IMR-90 (cell line): ENCODE measurements around the gene OR5H15. TPM values are rescaled to one million over a fixed set of nuclear protein-coding genes. Genes with fewer than 3 reads are reported as not detected.

ENCODE experiments used
- ATAC-seq: fragments of 200-7000 bp; cut with Tn5 transposase; 2 replicates; pipeline ENCODE4 v1.9.1; 2020; ENCODE audit warnings: low read depth, mild to moderate bottlenecking, moderate library complexity
- BruUV-seq: library from RNA; stranded (reverse); fragments of 400-500 nt; replicated peaks from 2 replicates; lab custom pipeline; 2021; lab: Mats Ljungman, UMichigan
- CTCF ChIA-PET: fragments of 300-600 bp; formaldehyde crosslinking; extraction: SDS; loops from one replicate; lab custom pipeline; 2021; ENCODE audit warnings: antibody characterized with exemption; lab: Yijun Ruan, JAX
- POLR2A ChIA-PET: fragments of 300-600 bp; sonication (Branson Sonifier 250); formaldehyde crosslinking; loops from one replicate; lab custom pipeline; 2022; ENCODE audit warnings: antibody characterized with exemption; ENCODE audit not compliant: unreplicated experiment; lab: Charles Lee
- DNase-seq: peaks from one replicate; pipeline ENCODE4 v3.0.0; 2013
- H2AFZ ChIP-seq: replicated peaks from 2 replicates; pipeline ENCODE3; 2013; ENCODE audit warnings: low read length, mild to moderate bottlenecking; ENCODE audit not compliant: poor library complexity
- H2AK5ac ChIP-seq: 2 replicates; pipeline ENCODE4 v1.6.1; 2013; ENCODE audit warnings: low read depth, low read length, inconsistent platforms
- H2AK9ac ChIP-seq: replicated peaks from 2 replicates; pipeline ENCODE3; 2013; ENCODE audit warnings: mild to moderate bottlenecking, low read depth, low read length, moderate library complexity; ENCODE audit not compliant: poor library complexity
- H2BK120ac ChIP-seq: 2 replicates; pipeline ENCODE4 v1.6.1; 2013; ENCODE audit warnings: low read depth, low read length, inconsistent platforms
- H2BK15ac ChIP-seq: 3 replicates; pipeline ENCODE4 v1.6.1; 2013; ENCODE audit warnings: low read depth, low read length, inconsistent platforms
- H2BK20ac ChIP-seq: 2 replicates; pipeline ENCODE4 v1.6.1; 2013; ENCODE audit warnings: low read depth, mild to moderate bottlenecking, inconsistent platforms, low read length, moderate library complexity
- H2BK5ac ChIP-seq: 2 replicates; pipeline ENCODE4 v1.6.1; 2013; ENCODE audit warnings: mild to moderate bottlenecking, low read depth, low read length, inconsistent platforms; ENCODE audit not compliant: poor library complexity, severe bottlenecking
- H3K14ac ChIP-seq: replicated peaks from 2 replicates; pipeline ENCODE4 v1.6.1; 2013; ENCODE audit warnings: low read depth, low read length, inconsistent platforms
- H3K18ac ChIP-seq: 2 replicates; pipeline ENCODE4 v1.6.1; 2013; ENCODE audit warnings: low read depth, low read length, control low read depth
- H3K23ac ChIP-seq: 2 replicates; pipeline ENCODE4 v1.6.1; 2013; ENCODE audit warnings: low read depth, low read length, inconsistent platforms
- H3K27ac ChIP-seq: 2 replicates; pipeline ENCODE4 v1.5.1; 2013; ENCODE audit warnings: mild to moderate bottlenecking, control low read depth, low read length; ENCODE audit not compliant: insufficient read depth
- H3K27me3 ChIP-seq: 2 replicates; pipeline ENCODE4 v1.6.1; 2013; ENCODE audit warnings: low read length; ENCODE audit not compliant: control insufficient read depth, insufficient read depth
- H3K36me3 ChIP-seq: 2 replicates; pipeline ENCODE4 v1.6.1; 2013; ENCODE audit warnings: low read length, mixed read lengths; ENCODE audit not compliant: control insufficient read depth, insufficient read depth
- H3K4ac ChIP-seq: 2 replicates; pipeline ENCODE4 v1.6.1; 2013; ENCODE audit warnings: low read depth, low read length, inconsistent platforms
- H3K4me1 ChIP-seq: 2 replicates; pipeline ENCODE4 v1.6.1; 2013; ENCODE audit warnings: low read length, mixed read lengths; ENCODE audit not compliant: control insufficient read depth, insufficient read depth
- H3K4me2 ChIP-seq: 2 replicates; pipeline ENCODE4 v1.6.1; 2013; ENCODE audit warnings: low read depth, mild to moderate bottlenecking, control low read depth, low read length, moderate library complexity
- H3K4me3 ChIP-seq: 2 replicates; pipeline ENCODE4 v1.5.1; 2013; ENCODE audit warnings: low read depth, mild to moderate bottlenecking, control low read depth, low read length, moderate library complexity; ENCODE audit not compliant: insufficient read depth
- H3K56ac ChIP-seq: 2 replicates; pipeline ENCODE4 v1.6.1; 2013; ENCODE audit warnings: low read length, inconsistent platforms; ENCODE audit not compliant: insufficient read depth; ENCODE audit errors: extremely low read depth
- H3K79me1 ChIP-seq, 2 experiments: 2 replicates each; pipeline ENCODE4 v1.6.1; 2013; ENCODE audit warnings: low read length in 2 of 2, inconsistent platforms in 1 of 2, low read depth in 1 of 2
- H3K9ac ChIP-seq: 2 replicates; pipeline ENCODE4 v1.6.1; 2013; ENCODE audit warnings: low read depth, low read length, control low read depth
- H3K9me1 ChIP-seq: 2 replicates; pipeline ENCODE4 v1.6.1; 2013; ENCODE audit warnings: low read length, inconsistent platforms; ENCODE audit not compliant: insufficient read depth
- H3K9me3 ChIP-seq: 2 replicates; pipeline ENCODE4 v1.6.1; 2013; ENCODE audit warnings: low read length; ENCODE audit not compliant: control insufficient read depth, insufficient read depth
- H4K20me1 ChIP-seq: 2 replicates; pipeline ENCODE4 v1.6.1; 2013; ENCODE audit warnings: low read length, inconsistent platforms; ENCODE audit not compliant: insufficient read depth
- H4K5ac ChIP-seq: 2 replicates; pipeline ENCODE4 v1.6.1; 2013; ENCODE audit warnings: mild to moderate bottlenecking, low read depth, low read length, control low read depth
- H4K8ac ChIP-seq, 2 experiments: 2 replicates each; pipeline ENCODE4 v1.6.1; 2013; ENCODE audit warnings: low read depth in 2 of 2, low read length in 2 of 2, control low read depth in 1 of 2, inconsistent platforms in 1 of 2
- H4K91ac ChIP-seq: 2 replicates; pipeline ENCODE4 v1.6.1; 2013; ENCODE audit warnings: low read depth, low read length, inconsistent platforms; ENCODE audit not compliant: insufficient read depth
- MAFK ChIP-seq: IDR thresholded peaks from 2 replicates; pipeline ENCODE4 v1.6.1; 2012; ENCODE audit warnings: low read depth, low read length, improper control_type of control experiment
- dilution Hi-C: fragments of 300-500 bp; cut with HindIII; formaldehyde crosslinking; loops from one replicate; pipeline ENCODE4 v1.14.3; 2018; ENCODE audit warnings: low sequenced_read_pairs; ENCODE audit not compliant: unreplicated experiment
- in situ Hi-C: fragments of 300-500 bp; cut with MboI; formaldehyde crosslinking; loops from 3 replicates; pipeline ENCODE4 v1.14.3; 2019; ENCODE audit warnings: low sequenced_read_pairs, inconsistent platforms, mixed read lengths
- intact Hi-C: fragments of 100-400 bp; cut with micrococcal nuclease; formaldehyde crosslinking; loops from 2 replicates; pipeline ENCODE4 v1.10.0; 2022
- polyA plus RNA-seq, 3 experiments: library from polyadenylated mRNA; depleted of rRNA; stranded (reverse); fragments of >200 nt; gene quantifications; 2 replicates each; pipeline ENCODE4 v1.2.3, GENCODE V29; 2012; ENCODE audit warnings: low replicate concordance in 1 of 3
- total RNA-seq: library from RNA; depleted of rRNA; stranded (reverse); fragments of >200 nt; gene quantifications from 2 replicates; pipeline ENCODE4 v1.2.3, GENCODE V29; 2012

The OR5H15 gene
- total and polyA plus RNA-seq, 2 of the 4 experiments (the other 2 are of a cell fraction) = not detected

DNA sequence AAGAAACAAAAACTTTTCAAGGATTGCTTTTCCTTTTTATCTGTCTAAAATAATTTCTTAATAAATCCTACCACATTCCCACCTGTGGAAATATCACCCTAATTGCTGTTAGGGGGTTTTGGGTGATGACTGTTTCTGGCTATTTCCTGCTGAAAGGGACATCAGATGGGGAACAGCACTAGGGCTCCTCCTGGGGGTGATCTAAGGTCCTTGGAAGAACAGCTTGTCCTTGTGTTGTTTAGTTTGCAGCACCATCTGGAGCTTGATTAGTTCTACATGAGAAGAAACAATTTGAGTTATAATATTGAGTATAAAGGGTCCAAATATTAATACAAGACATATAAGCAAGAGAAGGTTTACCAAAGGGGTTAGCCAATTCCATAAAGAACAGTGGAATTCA is 18.7 kb downstream of the OR5H15 start:
- CTCF ChIA-PET = no interaction called here
- no peak overlapping the region for H3K14ac ChIP-seq
- H4K5ac ChIP-seq = no peak overlapping the region
- no peak overlapping the region for H3K27ac ChIP-seq
- no peak overlapping the region for H3K9ac ChIP-seq
- no peaks in the 10 kb centered on the region for H4K20me1 ChIP-seq
- H4K91ac ChIP-seq = no peak overlapping the region
- no peak overlapping the region for H2BK120ac ChIP-seq
- H2BK5ac ChIP-seq = no peak overlapping the region
- H3K18ac ChIP-seq = no peak overlapping the region
- H3K4me1 ChIP-seq = no peaks in the 10 kb centered on the region
- H2BK20ac ChIP-seq = no peak overlapping the region
- POLR2A ChIA-PET = no interaction called here
- H3K9me1 ChIP-seq = no peaks in the 10 kb centered on the region
- no peak for DNase-seq
- no peak overlapping the region for H2AK9ac ChIP-seq
- no peak overlapping the region for H2AK5ac ChIP-seq
- no peak overlapping the region for H3K23ac ChIP-seq
- ATAC-seq = no peak
- no peak overlapping the region for H3K4me3 ChIP-seq
- H2AFZ ChIP-seq = no peak overlapping the region
- H3K79me1 ChIP-seq = no peaks in the 10 kb centered on the region
- no peak overlapping the region for H2BK15ac ChIP-seq
- no peak overlapping the region for H4K8ac ChIP-seq
- H3K4ac ChIP-seq = no peak overlapping the region
- H3K9me3 ChIP-seq = no peaks in the 10 kb centered on the region
- in situ Hi-C loops (no loop called here), dilution Hi-C loops (no loop called here), intact Hi-C loops (no loop called here)
- no peak overlapping the region for H3K56ac ChIP-seq
- no peaks in the 10 kb centered on the region for H3K36me3 ChIP-seq
- no peak for TF ChIP-seq MAFK
- BruUV-seq = no TSS peak
- H3K4me2 ChIP-seq = no peak overlapping the region
- H3K27me3 ChIP-seq = no peaks in the 10 kb centered on the region
